GM12891 (cell line): ENCODE results near the gene HMGB3.

Experiments used
- POLR2A ChIP-seq: IDR thresholded peaks from 2 replicates; pipeline ENCODE4 v1.6.1; 2011; ENCODE audit warnings: low read depth, low read length, control low read depth
- POLR2AphosphoS5 ChIP-seq: IDR thresholded peaks from 2 replicates; pipeline ENCODE4 v1.6.1; 2011; ENCODE audit warnings: low read depth, low read length, control low read depth
- SPI1 ChIP-seq: IDR thresholded peaks from 2 replicates; pipeline ENCODE4 v1.6.1; 2011; ENCODE audit warnings: low read depth, low read length, control low read depth

GRCh38 chrX:151019856-151020255 lies 36.7 kb downstream of the HMGB3 start:
- TF ChIP-seq SPI1 (no peak), POLR2A (no peak), POLR2AphosphoS5 (no peak)
